H1 (cell line): ENCODE results near the gene KCNB1. TPM values are rescaled to one million over a fixed set of nuclear protein-coding genes. Genes with fewer than 3 reads are reported as not detected.

Experiments
- CTCF ChIA-PET: fragments of 300-600 bp; sonication (Branson Sonifier 250); formaldehyde crosslinking; loops from one replicate; lab custom pipeline; 2021; ENCODE audit not compliant: partially characterized antibody; lab: Charles Lee
- POLR2A ChIA-PET: fragments of 300-600 bp; sonication (Branson Sonifier 250); formaldehyde crosslinking; loops from one replicate; lab custom pipeline; 2021; ENCODE audit warnings: inconsistent platforms; ENCODE audit not compliant: partially characterized antibody; lab: Charles Lee
- DNase-seq, 2 experiments: peaks; one replicate each; pipeline versions ENCODE4 v3.0.0 to v3.0.0-alpha.2; 2010 to 2022; ENCODE audit warnings: low spot score in 2 of 2, low read depth in 1 of 2, mixed read lengths in 1 of 2
- FAIRE-seq: peaks from 2 replicates; lab custom pipeline; 2011; peaks lifted over from hg19 to GRCh38; lab: Jason Lieb, UNC
- H2AFZ ChIP-seq: 2 replicates; pipeline ENCODE4 v1.8.1; 2012; ENCODE audit warnings: low read length, inconsistent platforms
- H2AK5ac ChIP-seq: 2 replicates; pipeline ENCODE4 v1.6.1; 2013; ENCODE audit warnings: low read depth, low read length
- H2BK120ac ChIP-seq: replicated peaks from 2 replicates; pipeline ENCODE3; 2013; ENCODE audit warnings: low read depth, low read length, inconsistent platforms
- H2BK12ac ChIP-seq: 2 replicates; pipeline ENCODE4 v1.6.1; 2013; ENCODE audit warnings: low read depth, low read length
- H2BK15ac ChIP-seq: 2 replicates; pipeline ENCODE4 v1.6.1; 2013; ENCODE audit warnings: low read length
- H2BK20ac ChIP-seq: 2 replicates; pipeline ENCODE4 v1.6.1; 2013; ENCODE audit warnings: low read length
- H2BK5ac ChIP-seq: 2 replicates; pipeline ENCODE4 v1.6.1; 2013; ENCODE audit warnings: low read depth, low read length
- H3K14ac ChIP-seq: 2 replicates; pipeline ENCODE4 v1.6.1; 2013; ENCODE audit warnings: inconsistent platforms; ENCODE audit not compliant: insufficient read length
- H3K18ac ChIP-seq: 2 replicates; pipeline ENCODE4 v1.6.1; 2013; ENCODE audit warnings: low read length; ENCODE audit errors: extremely low read depth
- H3K23ac ChIP-seq: 2 replicates; pipeline ENCODE4 v1.6.1; 2013; ENCODE audit warnings: inconsistent platforms; ENCODE audit not compliant: insufficient read length
- H3K23me2 ChIP-seq: 2 replicates; pipeline ENCODE4 v1.6.1; 2013; ENCODE audit warnings: low read depth, low read length
- H3K27ac ChIP-seq: 2 replicates; pipeline ENCODE4 v1.6.1; 2011; ENCODE audit warnings: low read depth, low read length, inconsistent platforms
- H3K27me3 ChIP-seq, 4 experiments: replicated peaks in 1 of 4; 1 replicate in 1 of 4; 2 replicates in 3 of 4; pipeline versions ENCODE4 v1.6.1 to v1.8.1; 2011 to 2013; ENCODE audit warnings: low read length in 3 of 4, mild to moderate bottlenecking in 3 of 4, inconsistent platforms in 2 of 4, mixed read lengths in 2 of 4, moderate library complexity in 1 of 4; ENCODE audit not compliant: control insufficient read depth in 3 of 4, insufficient read depth in 3 of 4; ENCODE audit errors: extremely low read depth in 1 of 4
- H3K36me3 ChIP-seq, 4 experiments: 2 replicates each; pipeline versions ENCODE4 v1.6.1 to v1.8.1; 2011 to 2013; ENCODE audit warnings: mild to moderate bottlenecking in 4 of 4, low read length in 3 of 4, moderate library complexity in 2 of 4, control low read depth in 1 of 4, inconsistent platforms in 1 of 4; ENCODE audit not compliant: insufficient read depth in 4 of 4, control insufficient read depth in 2 of 4
- H3K4ac ChIP-seq: replicated peaks from 2 replicates; pipeline ENCODE3; 2013; ENCODE audit warnings: low read length, low read depth, mixed read lengths, inconsistent platforms; ENCODE audit not compliant: insufficient read length
- H3K4me1 ChIP-seq, 4 experiments: replicated peaks in 1 of 4; 1 replicate in 1 of 4; 2 replicates in 3 of 4; pipeline versions ENCODE4 v1.6.1 to v1.8.1; 2011 to 2013; ENCODE audit warnings: low read length in 3 of 4, inconsistent platforms in 2 of 4, mixed read lengths in 1 of 4; ENCODE audit not compliant: insufficient read depth in 4 of 4, control insufficient read depth in 3 of 4
- H3K4me2 ChIP-seq, 2 experiments: 2 replicates each; pipeline versions ENCODE4 v1.6.1 to v1.8.1; 2011 to 2013; ENCODE audit warnings: low read depth in 2 of 2, low read length in 2 of 2, control low read depth in 1 of 2, inconsistent platforms in 1 of 2, mild to moderate bottlenecking in 1 of 2; ENCODE audit not compliant: insufficient read depth in 1 of 2
- H3K4me3 ChIP-seq, 4 experiments: fragments of 200-600, 300-600 bp in 1 of 4; sonication (generic), shearing (Covaris generic), sonication (Bioruptor Twin) in 1 of 4; 2 replicates each; pipeline versions ENCODE4 v1.5.1 to v1.8.1; 2011 to 2016; ENCODE audit warnings: low read length in 4 of 4, low read depth in 3 of 4, control low read depth in 2 of 4, inconsistent platforms in 2 of 4, mild to moderate bottlenecking in 2 of 4, mixed read lengths in 1 of 4, moderate library complexity in 1 of 4; ENCODE audit not compliant: insufficient read depth in 2 of 4; ENCODE audit errors: extremely low read depth in 1 of 4
- H3K56ac ChIP-seq: replicated peaks from 2 replicates; pipeline ENCODE3; 2013; ENCODE audit warnings: low read depth, mild to moderate bottlenecking, mixed read lengths, low read length, inconsistent platforms; ENCODE audit not compliant: insufficient read length
- H3K79me1 ChIP-seq: 2 replicates; pipeline ENCODE4 v1.6.1; 2013; ENCODE audit warnings: low read depth, low read length, control low read depth
- H3K79me2 ChIP-seq, 2 experiments: 2 replicates each; pipeline versions ENCODE4 v1.6.1 to v1.8.1; 2012 to 2013; ENCODE audit warnings: low read length in 2 of 2, mild to moderate bottlenecking in 2 of 2, inconsistent platforms in 1 of 2; ENCODE audit not compliant: insufficient read depth in 2 of 2, control insufficient read depth in 1 of 2
- H3K9ac ChIP-seq, 4 experiments: replicated peaks in 1 of 4; 1 replicate in 1 of 4; 2 replicates in 3 of 4; pipeline versions ENCODE4 v1.6.1 to v1.8.1; 2011 to 2013; ENCODE audit warnings: low read depth in 3 of 4, low read length in 3 of 4, control low read depth in 2 of 4, mild to moderate bottlenecking in 2 of 4, moderate library complexity in 2 of 4, inconsistent platforms in 1 of 4; ENCODE audit errors: extremely low read depth in 1 of 4
- H3K9me3 ChIP-seq, 2 experiments: 2 replicates each; pipeline versions ENCODE4 v1.6.1 to v1.8.1; 2012 to 2013; ENCODE audit warnings: mild to moderate bottlenecking in 2 of 2, moderate library complexity in 2 of 2, control low read depth in 1 of 2, inconsistent platforms in 1 of 2, low read depth in 1 of 2, low read length in 1 of 2, mixed read lengths in 1 of 2; ENCODE audit not compliant: insufficient read depth in 2 of 2
- H4K20me1 ChIP-seq, 2 experiments: replicated peaks in 1 of 2; 2 replicates each; pipeline versions ENCODE3 to v1.8.1; 2011 to 2013; ENCODE audit warnings: inconsistent platforms in 2 of 2, low read length in 2 of 2, mild to moderate bottlenecking in 1 of 2; ENCODE audit not compliant: insufficient read depth in 2 of 2, control insufficient read depth in 1 of 2
- H4K5ac ChIP-seq: 2 replicates; pipeline ENCODE4 v1.6.1; 2013; ENCODE audit warnings: low read length, low read depth, mixed read lengths, inconsistent platforms; ENCODE audit not compliant: insufficient read length
- H4K8ac ChIP-seq: 2 replicates; pipeline ENCODE4 v1.8.0; 2013; ENCODE audit warnings: mild to moderate bottlenecking, moderate library complexity, low read length, inconsistent platforms; ENCODE audit not compliant: insufficient read depth; ENCODE audit errors: extremely low read depth
- H4K91ac ChIP-seq: replicated peaks from 2 replicates; pipeline ENCODE3; 2013; ENCODE audit warnings: low read length, mixed read lengths, inconsistent platforms; ENCODE audit not compliant: insufficient read length
- ATF3 ChIP-seq: IDR thresholded peaks from 2 replicates; pipeline ENCODE4 v1.6.1; 2011; ENCODE audit warnings: low read depth, mild to moderate bottlenecking, low read length; ENCODE audit not compliant: insufficient read depth
- BCL11A ChIP-seq, 2 experiments: IDR thresholded peaks; one replicate each; pipeline ENCODE4 v1.6.1; 2011; ENCODE audit warnings: low read depth in 2 of 2, low read length in 2 of 2, mild to moderate bottlenecking in 2 of 2
- E2F6 ChIP-seq: IDR thresholded peaks from 2 replicates; pipeline ENCODE4 v1.6.1; 2012; ENCODE audit warnings: inconsistent platforms
- EZH2 ChIP-seq: fragments of 200-600 bp; sonication (generic); IDR thresholded peaks from 2 replicates; pipeline ENCODE4 v1.7.1; 2012; ENCODE audit warnings: low read depth, mild to moderate bottlenecking, moderate library complexity, low read length, inconsistent platforms; ENCODE audit not compliant: severe bottlenecking
- FOSL1 ChIP-seq: IDR thresholded peaks from 2 replicates; pipeline ENCODE4 v1.6.1; 2011; ENCODE audit warnings: mild to moderate bottlenecking, low read depth, low read length, moderate library complexity; ENCODE audit not compliant: insufficient read depth
- HDAC2 ChIP-seq, 2 experiments: fragments of 300-600 bp in 1 of 2; sonication (generic) in 1 of 2; IDR thresholded peaks; 2 replicates each; pipeline ENCODE4 v1.6.1; 2011 to 2012; ENCODE audit warnings: low read depth in 2 of 2, low read length in 2 of 2, mild to moderate bottlenecking in 2 of 2, moderate library complexity in 2 of 2, borderline replicate concordance in 1 of 2, inconsistent platforms in 1 of 2
- JUND ChIP-seq: IDR thresholded peaks from 2 replicates; pipeline ENCODE4 v1.6.1; 2011; ENCODE audit warnings: mild to moderate bottlenecking, improper control_type of control experiment, low read length
- POU5F1 ChIP-seq: IDR thresholded peaks from 2 replicates; pipeline ENCODE4 v1.6.1; 2011; ENCODE audit warnings: low read depth, mild to moderate bottlenecking, low read length, moderate library complexity
- RAD21 ChIP-seq, 2 experiments: IDR thresholded peaks in 1 of 2; conservative IDR thresholded peaks in 1 of 2; 2 replicates each; pipeline ENCODE4 v1.6.1; 2011; ENCODE audit warnings: low read depth in 2 of 2, low read length in 2 of 2, improper control_type of control experiment in 1 of 2, inconsistent platforms in 1 of 2, mild to moderate bottlenecking in 1 of 2, moderate library complexity in 1 of 2
- SIN3A ChIP-seq, 2 experiments: IDR thresholded peaks in 1 of 2; conservative IDR thresholded peaks in 1 of 2; 2 replicates each; pipeline ENCODE4 v1.6.1; 2011 to 2012; ENCODE audit warnings: low read length in 2 of 2, improper control_type of control experiment in 1 of 2, low read depth in 1 of 2, mild to moderate bottlenecking in 1 of 2
- TAF7 ChIP-seq: optimal IDR thresholded peaks from 2 replicates; pipeline ENCODE3; 2011; ENCODE audit warnings: low read depth, mild to moderate bottlenecking, inconsistent platforms, low read length, moderate library complexity, borderline replicate concordance
- WGBS, 2 experiments: shearing (Covaris generic) in 1 of 2; methylation state at CpG; one replicate each; pipeline versions ENCODE4 v1.1.6 to v1.1.7; 2013 to 2015; ENCODE audit warnings: low lambda C conversion rate in 2 of 2, mixed read lengths in 2 of 2, inconsistent platforms in 1 of 2, low coverage in 1 of 2, missing lambda C conversion rate in 1 of 2; ENCODE audit not compliant: insufficient replicate concordance in 2 of 2, insufficient coverage in 1 of 2, insufficient read length in 1 of 2; ENCODE audit errors: extremely low coverage in 1 of 2, missing lambda C conversion rate in 1 of 2; 5-methylcytosine and 5-hydroxymethylcytosine counted together
- polyA plus RNA-seq, 7 experiments: library from polyadenylated mRNA; depleted of rRNA in 3 of 7; stranded (reverse) in 5 of 7; unstranded in 2 of 7; fragments of >200 nt in 5 of 7; fragments of 200-250 nt in 2 of 7; gene quantifications; 1 replicate in 5 of 7; 2 replicates in 1 of 7; 4 replicates in 1 of 7; pipeline versions ENCODE4 v1.2.1 to v1.2.3, GENCODE V29; 2011 to 2013; ENCODE audit warnings: missing spikeins in 2 of 7, mixed read lengths in 2 of 7
- total RNA-seq: library from RNA; stranded (reverse); fragmentation: NEBNext Ultra II Directional; extraction: Animal tissue kit (Norgen Biotek cat#: 25700); gene quantifications from 2 replicates; pipeline ENCODE4 v1.2.1, GENCODE V29; 2021

KCNB1 gene
- total and polyA plus RNA-seq, 2 of the 8 experiments (the other 6 are each of a cell fraction or from before 2014, with no cell fraction given), result 0.58 to 0.67 TPM

GRCh38 chr20:49432550-49432949 lies 49.9 kb downstream of the KCNB1 start:
- H2BK120ac ChIP-seq, result no peak overlapping the region
- CTCF ChIA-PET, result interaction anchor here (1.2 to 1.8 kb wide), 4 partner anchors 9 to 30 kb away, joined by 3 to 5 read pairs (median 4); no protein-coding TSS in a partner anchor
- no peak overlapping the region for H3K27ac ChIP-seq
- H2AFZ ChIP-seq, result no peak overlapping the region
- no peaks in the 10 kb centered on the region for H3K79me2 ChIP-seq
- 74% methylated on average over 3 of the region's 3 CpGs; no CpG with 5 or more reads in 1 of the 2 experiments for WGBS, 2 experiments
- no peak overlapping the region for H3K4ac ChIP-seq
- H3K14ac ChIP-seq, result no peak overlapping the region
- no peak overlapping the region for H2BK5ac ChIP-seq
- DNase-seq (no peak), FAIRE-seq (no peak)
- no peak overlapping the region for H2AK5ac ChIP-seq
- no peak overlapping the region for H2BK12ac ChIP-seq
- H4K8ac ChIP-seq, result no peak overlapping the region
- H4K91ac ChIP-seq, result no peak overlapping the region
- H3K23ac ChIP-seq, result no peak overlapping the region
- H3K4me1 ChIP-seq, result no peaks in the 10 kb centered on the region
- no peak overlapping the region for H3K4me3 ChIP-seq
- POLR2A ChIA-PET, result interaction anchor here (1.2 kb wide), 1 partner anchor 14 kb away, joined by 3 read pairs; no protein-coding TSS in a partner anchor
- H3K18ac ChIP-seq, result no peak overlapping the region
- no peaks in the 10 kb centered on the region for H3K36me3 ChIP-seq
- H2BK15ac ChIP-seq, result no peak overlapping the region
- H3K79me1 ChIP-seq, result no peaks in the 10 kb centered on the region
- no peak overlapping the region for H4K5ac ChIP-seq
- no peak overlapping the region for H2BK20ac ChIP-seq
- peaks cover 3% of the 10 kb centered on the region; the same call in 1 of the 2 replicates for H3K23me2 ChIP-seq
- no peaks in the 10 kb centered on the region for H3K9me3 ChIP-seq
- no peaks in the 10 kb centered on the region for H3K27me3 ChIP-seq
- H3K4me2 ChIP-seq, result no peak overlapping the region
- no peak overlapping the region for H3K56ac ChIP-seq
- no peak overlapping the region for H3K9ac ChIP-seq
- peaks cover 0 to 4% of the 10 kb centered on the region in 2 experiments for H4K20me1 ChIP-seq
- no peak for TF ChIP-seq JUND
- no peak for TF ChIP-seq EZH2
- no peak for TF ChIP-seq E2F6
- TF ChIP-seq FOSL1, result no peak
- no peak for TF ChIP-seq RAD21 (IDR thresholded peaks at IDR 0.05 in 1 of 2, conservative IDR thresholded peaks at IDR 0.05 in 1 of 2; ENCODE audit: low read depth in 2 of 2, low read length in 2 of 2)
- TF ChIP-seq HDAC2 (IDR thresholded peaks at IDR 0.05; ENCODE audit: borderline replicate concordance in 1 of 2, low read depth in 2 of 2, low read length in 2 of 2), result no peak
- no peak for TF ChIP-seq SIN3A (conservative IDR thresholded peaks at IDR 0.05 in 1 of 2, IDR thresholded peaks at IDR 0.05 in 1 of 2; ENCODE audit: low read depth in 1 of 2, low read length in 2 of 2)
- TF ChIP-seq POU5F1, result no peak
- no peak for TF ChIP-seq BCL11A (IDR thresholded peaks at IDR 0.05; ENCODE audit: low read depth in 2 of 2, low read length in 2 of 2)
- no peak for TF ChIP-seq TAF7
- TF ChIP-seq ATF3, result no peak
